Retinal pigment epithelial cell (primary cell): ENCODE measurements around the gene RAD54L2.

Experiments used
- DNase-seq: peaks from one replicate; pipeline ENCODE4 v3.0.0-alpha.2; 2010; ENCODE audit warnings: low read depth
- H3K4me3 ChIP-seq: 2 replicates; pipeline ENCODE4 v1.5.1; 2011; ENCODE audit warnings: mild to moderate bottlenecking, low read length, control low read depth, moderate library complexity
- TF ChIP-seq, protein P1 (sequence below): conservative IDR thresholded peaks from 2 replicates; pipeline ENCODE4 v1.5.1; 2011; ENCODE audit warnings: low read depth, low read length, control low read depth, inconsistent platforms

Gene RAD54L2, protein sequence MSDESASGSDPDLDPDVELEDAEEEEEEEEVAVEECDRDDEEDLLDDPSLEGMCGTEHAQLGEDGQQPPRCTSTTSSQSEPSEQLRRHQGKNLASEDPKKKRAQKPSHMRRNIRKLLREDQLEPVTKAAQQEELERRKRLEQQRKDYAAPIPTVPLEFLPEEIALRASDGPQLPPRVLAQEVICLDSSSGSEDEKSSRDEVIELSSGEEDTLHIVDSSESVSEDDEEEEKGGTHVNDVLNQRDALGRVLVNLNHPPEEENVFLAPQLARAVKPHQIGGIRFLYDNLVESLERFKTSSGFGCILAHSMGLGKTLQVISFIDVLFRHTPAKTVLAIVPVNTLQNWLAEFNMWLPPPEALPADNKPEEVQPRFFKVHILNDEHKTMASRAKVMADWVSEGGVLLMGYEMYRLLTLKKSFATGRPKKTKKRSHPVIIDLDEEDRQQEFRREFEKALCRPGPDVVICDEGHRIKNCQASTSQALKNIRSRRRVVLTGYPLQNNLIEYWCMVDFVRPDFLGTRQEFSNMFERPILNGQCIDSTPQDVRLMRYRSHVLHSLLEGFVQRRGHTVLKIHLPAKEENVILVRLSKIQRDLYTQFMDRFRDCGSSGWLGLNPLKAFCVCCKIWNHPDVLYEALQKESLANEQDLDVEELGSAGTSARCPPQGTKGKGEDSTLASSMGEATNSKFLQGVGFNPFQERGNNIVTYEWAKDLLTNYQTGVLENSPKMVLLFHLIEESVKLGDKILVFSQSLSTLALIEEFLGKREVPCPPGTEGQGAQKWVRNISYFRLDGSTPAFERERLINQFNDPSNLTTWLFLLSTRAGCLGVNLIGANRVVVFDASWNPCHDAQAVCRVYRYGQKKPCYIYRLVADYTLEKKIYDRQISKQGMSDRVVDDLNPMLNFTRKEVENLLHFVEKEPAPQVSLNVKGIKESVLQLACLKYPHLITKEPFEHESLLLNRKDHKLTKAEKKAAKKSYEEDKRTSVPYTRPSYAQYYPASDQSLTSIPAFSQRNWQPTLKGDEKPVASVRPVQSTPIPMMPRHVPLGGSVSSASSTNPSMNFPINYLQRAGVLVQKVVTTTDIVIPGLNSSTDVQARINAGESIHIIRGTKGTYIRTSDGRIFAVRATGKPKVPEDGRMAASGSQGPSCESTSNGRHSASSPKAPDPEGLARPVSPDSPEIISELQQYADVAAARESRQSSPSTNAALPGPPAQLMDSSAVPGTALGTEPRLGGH (N-terminal part only)

DNA sequence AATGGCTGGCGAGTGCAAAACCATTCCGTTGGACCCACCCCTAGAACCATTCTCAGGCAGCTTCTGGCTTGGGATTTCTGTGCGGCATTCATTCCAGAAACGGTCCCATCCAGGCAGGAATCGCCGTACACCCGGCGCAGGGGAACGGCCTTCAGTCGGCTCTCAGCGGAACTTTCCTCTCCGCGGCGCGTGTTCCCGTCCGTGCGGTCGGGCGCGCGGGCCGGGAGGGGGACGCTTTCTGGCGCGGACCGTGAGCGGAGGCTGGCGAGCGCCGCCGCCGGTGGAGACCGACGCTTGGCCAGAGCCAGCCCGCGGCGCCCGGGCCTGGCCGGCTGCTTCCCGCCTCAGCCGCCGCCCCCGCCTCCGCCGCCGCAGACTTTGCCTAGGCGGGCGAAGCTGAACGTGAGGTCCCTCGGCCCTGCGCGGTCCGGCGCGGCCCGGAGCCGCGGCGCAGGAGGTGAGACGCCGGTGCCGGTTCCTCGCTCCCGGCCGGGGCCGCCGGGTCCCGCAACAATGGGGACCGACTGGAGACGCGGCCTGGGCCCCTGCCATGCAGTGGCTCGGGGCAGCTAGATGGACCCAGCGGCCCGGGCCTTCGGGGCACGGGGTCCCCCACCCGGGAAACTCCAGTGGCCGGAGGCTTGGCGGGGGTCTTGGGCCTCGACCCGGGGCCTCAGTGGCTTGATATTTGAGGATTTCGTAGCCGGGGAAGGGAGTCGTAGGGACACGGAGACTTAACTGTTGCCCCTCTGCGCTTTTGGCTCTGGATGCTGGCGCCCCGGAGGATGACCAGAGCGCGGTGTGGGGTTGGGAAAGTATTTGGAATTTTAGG is at the start of gene RAD54L2:
Gene RAD54L2, plus strand, starts transcription at position 261 of the 832 bp plus-strand sequence. CDS start 51,702 bp downstream, outside the sequence.
- TF ChIP-seq, protein P1, sequence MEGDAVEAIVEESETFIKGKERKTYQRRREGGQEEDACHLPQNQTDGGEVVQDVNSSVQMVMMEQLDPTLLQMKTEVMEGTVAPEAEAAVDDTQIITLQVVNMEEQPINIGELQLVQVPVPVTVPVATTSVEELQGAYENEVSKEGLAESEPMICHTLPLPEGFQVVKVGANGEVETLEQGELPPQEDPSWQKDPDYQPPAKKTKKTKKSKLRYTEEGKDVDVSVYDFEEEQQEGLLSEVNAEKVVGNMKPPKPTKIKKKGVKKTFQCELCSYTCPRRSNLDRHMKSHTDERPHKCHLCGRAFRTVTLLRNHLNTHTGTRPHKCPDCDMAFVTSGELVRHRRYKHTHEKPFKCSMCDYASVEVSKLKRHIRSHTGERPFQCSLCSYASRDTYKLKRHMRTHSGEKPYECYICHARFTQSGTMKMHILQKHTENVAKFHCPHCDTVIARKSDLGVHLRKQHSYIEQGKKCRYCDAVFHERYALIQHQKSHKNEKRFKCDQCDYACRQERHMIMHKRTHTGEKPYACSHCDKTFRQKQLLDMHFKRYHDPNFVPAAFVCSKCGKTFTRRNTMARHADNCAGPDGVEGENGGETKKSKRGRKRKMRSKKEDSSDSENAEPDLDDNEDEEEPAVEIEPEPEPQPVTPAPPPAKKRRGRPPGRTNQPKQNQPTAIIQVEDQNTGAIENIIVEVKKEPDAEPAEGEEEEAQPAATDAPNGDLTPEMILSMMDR: no peak
- DNase-seq: peak; percentile 39
- H3K4me3 ChIP-seq: peak within 1 kb of the TSS; percentile 89

DNA sequence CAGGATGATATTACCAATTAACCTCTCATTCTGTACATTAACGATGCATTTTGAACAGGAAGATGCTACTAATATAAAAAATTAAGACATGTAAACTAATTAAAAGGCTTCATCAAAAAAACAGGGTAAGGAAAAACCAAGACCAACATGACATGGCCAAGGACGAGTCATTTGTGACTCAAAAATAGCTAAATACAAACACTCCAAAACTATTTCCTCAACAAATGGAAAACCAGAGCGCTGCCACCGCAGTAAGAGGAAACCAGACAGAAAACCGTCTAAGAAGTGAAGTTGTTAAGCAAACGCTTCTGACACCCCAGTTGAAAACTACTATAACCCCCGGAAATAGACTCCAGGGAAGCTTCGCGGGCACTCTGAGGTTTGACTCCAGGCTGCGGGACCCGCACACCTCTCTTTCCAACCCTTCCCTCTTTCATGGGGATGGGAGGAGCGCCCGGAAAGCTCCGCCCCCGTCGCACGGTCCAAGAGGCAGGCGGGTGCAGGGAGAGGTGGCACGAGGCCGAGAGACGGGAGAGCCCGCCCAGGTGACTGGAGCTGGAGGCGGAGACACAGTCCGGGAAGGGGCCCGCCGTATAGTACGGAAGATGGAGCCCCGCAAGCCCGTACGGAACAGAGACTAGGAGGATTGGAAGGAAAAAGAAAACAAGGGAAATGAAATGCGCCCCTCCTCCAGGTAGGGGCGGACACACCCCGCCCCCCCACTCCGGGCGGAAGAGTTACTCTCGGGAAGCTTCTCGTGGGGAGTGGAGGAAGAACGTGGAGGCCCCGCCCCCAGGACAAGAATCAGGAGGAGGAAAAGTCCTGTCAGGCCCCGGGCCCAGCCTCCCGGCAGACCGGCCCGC is 39.4 kb upstream of the RAD54L2 start:
- H3K4me3 ChIP-seq: peak overlapping the region; percentile 84
- TF ChIP-seq, protein P1: no peak
- peak; percentile 72 for DNase-seq

DNA sequence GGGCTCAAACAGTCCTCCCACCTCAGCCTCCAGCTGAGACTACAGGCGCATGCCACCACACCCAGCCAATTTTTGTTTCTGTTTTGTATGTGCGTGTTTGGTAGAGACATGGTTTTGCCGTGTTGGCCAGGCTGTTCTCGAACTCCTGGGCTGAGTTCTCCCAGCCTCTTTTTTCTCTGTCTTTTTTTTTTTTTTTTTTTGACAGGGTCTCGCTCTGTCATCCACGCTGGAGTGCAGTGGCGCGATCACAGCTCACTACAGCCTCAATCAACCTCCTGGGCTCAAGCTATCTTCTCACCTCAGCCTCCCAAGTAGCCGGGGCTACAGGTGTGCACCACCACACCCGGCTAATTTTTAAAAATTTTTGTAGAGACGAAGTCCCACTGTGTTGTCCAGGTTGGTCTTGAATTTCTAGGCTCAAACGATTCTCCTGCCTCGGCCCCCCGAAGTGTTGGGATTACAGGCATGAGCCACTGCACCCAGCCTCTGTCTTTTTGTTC is 37.8 kb upstream of the RAD54L2 start:
- DNase-seq: no peak
- TF ChIP-seq, protein P1: no peak
- H3K4me3 ChIP-seq: peak overlapping the region; percentile 84

DNA sequence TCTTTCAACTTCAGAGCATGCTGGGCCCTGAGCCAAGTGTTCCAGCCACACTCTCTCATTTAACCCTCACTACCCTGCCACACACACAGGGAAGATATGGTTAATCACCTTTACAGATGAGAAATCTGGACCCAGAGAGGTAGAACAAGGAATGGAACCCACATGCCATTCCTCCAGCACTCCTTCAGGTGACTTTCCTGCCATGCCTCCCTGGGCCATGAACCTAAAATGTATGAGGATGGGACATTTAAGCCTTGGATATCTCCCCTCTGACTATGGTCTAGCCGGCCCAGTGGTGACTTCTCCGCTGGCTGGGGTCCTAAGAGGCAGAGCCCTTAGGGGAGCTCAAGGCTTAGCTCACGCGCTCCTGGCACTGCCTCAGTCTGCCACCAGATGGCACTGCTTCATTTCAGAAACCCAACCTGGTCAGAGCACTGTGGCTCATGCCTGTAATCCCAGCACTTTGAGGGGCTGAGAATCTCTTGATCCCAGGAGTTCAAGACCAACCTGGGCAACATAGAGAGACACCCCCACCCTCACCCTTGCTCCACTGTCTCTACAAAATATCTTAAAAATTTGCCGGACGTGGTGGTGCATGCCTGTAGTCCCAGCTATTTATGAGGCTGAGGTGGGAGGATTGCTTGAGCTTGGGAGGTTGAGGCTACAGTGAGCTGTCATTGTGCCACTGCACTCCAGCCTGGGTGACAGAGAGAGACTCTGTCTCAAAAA is 36.5 kb upstream of the RAD54L2 start:
- DNase-seq: peak; percentile 25
- H3K4me3 ChIP-seq: no peak overlapping the region
- TF ChIP-seq, protein P1: peak; percentile 96

DNA sequence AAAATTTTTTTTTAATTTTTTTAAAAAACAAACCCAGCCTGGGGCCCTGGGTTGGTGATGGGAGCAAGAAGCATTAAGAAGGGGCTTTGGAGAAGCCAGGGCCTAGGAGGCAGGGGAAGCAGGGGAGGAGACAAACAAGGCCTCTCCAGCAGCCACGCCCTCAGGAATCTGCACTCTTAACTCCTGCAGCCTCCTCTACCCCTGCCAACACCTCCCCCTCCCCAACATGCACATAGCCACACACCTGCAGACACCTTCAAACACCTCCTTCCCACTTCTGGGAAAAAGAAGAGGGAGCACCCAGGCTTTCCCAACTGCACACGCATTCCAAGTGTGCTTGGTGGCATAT is 36.0 kb upstream of the RAD54L2 start:
- H3K4me3 ChIP-seq: no peak overlapping the region
- TF ChIP-seq, protein P1: no peak
- DNase-seq: no peak
